Activated T-cell treated with anti-CD3 and anti-CD28 coated beads, Interleukin-2, amount 50 U/mL, for 72 hours (primary cell): Measurements from ENCODE around the gene ULK1. TPM values are rescaled to one million over a fixed set of nuclear protein-coding genes. Genes with fewer than 3 reads are reported as not detected.

Experiments
- ATAC-seq, 2 donors: fragments of 150-1000 bp; cut with Tn5 transposase; replicated peaks in 1 of 2; 2 replicates each; pipeline ENCODE4 v1.10.0; 2021; ENCODE audit warnings: moderate library complexity in 2 of 2, mild to moderate bottlenecking in 1 of 2
- DNase-seq, 2 donors: peaks; one replicate each; pipeline ENCODE4 v3.0.0; 2021 to 2022; ENCODE audit warnings: mixed read lengths in 1 of 2
- H3K27ac Mint-ChIP-seq: one replicate; pipeline ENCODE4 v1.8.0; 2022; ENCODE audit warnings: mild to moderate bottlenecking, moderate library complexity, mixed read lengths
- H3K27me3 Mint-ChIP-seq: one replicate; pipeline ENCODE4 v1.8.0; 2022; ENCODE audit warnings: low read depth, mixed read lengths
- H3K36me3 Mint-ChIP-seq, 2 donors: one replicate each; pipeline ENCODE4 v1.8.0; 2022; ENCODE audit warnings: mixed read lengths in 2 of 2, mild to moderate bottlenecking in 1 of 2; ENCODE audit not compliant: insufficient read depth in 2 of 2
- H3K4me1 Mint-ChIP-seq: one replicate; pipeline ENCODE4 v1.8.0; 2022; ENCODE audit warnings: low read depth, mixed read lengths
- H3K4me3 Mint-ChIP-seq, 2 donors: one replicate each; pipeline ENCODE4 v1.8.0; 2022; ENCODE audit warnings: mild to moderate bottlenecking in 2 of 2, mixed read lengths in 2 of 2, moderate library complexity in 2 of 2
- H3K9me3 Mint-ChIP-seq, 2 donors: one replicate each; pipeline ENCODE4 v1.8.0; 2022; ENCODE audit warnings: mixed read lengths in 2 of 2
- total RNA-seq, 2 donors: library from RNA; stranded (reverse); gene quantifications; one replicate each; pipeline ENCODE4 v1.2.3, GENCODE V29; 2022

ULK1 gene
- 10 to 100 TPM; 29.8 to 31.2 TPM for total RNA-seq

- Mint-ChIP-seq H3K9me3 (peaks cover 0 to 1% of the 10 kb centered on the region in 2 donors), H3K27me3 (peaks cover 4% of the 10 kb centered on the region), H3K36me3 (peaks cover 1 to 3% of the 10 kb centered on the region in 2 donors), H3K4me3 (peak within 1 kb of the TSS; percentile 89 to 92), H3K27ac (peak within 1 kb of the TSS; percentile 63), H3K4me1 (peaks cover 15% of the 10 kb centered on the region)
- ATAC-seq = peak; percentile 79 to 81
- DNase-seq = peak; percentile 93 to 97
Measured at GRCh38 chr12:131894313-131894860, at the start of gene ULK1. Gene ULK1, plus strand, starts transcription at chr12:131894622. Its CDS starts 380 bp downstream, at chr12:131895002.

DNA sequence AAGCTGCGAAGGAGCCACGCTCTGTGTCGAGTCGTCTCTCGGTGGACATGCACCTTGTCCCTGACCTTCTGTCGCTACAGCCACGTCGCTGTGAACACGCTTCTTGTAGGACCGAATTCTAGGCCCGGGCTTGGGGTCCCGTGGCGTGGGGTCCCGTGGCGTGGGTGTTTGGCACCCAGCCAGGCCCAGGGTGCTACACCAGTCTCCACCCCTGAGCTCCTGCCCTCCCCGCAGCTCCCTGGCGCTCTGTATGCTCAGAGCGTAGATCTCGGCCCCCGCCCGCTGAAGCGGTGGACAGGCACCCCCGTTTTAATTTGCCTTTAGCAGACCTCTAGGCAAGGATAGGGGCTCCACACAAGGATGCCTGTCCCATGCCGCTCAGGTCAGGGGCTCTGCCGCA, 49.8 kb upstream of the ULK1 start:
- DNase-seq = no peak
- Mint-ChIP-seq H3K4me1 (no peaks in the 10 kb centered on the region), H3K9me3 (no peaks in the 10 kb centered on the region), H3K36me3 (no peaks in the 10 kb centered on the region), H3K4me3 (no peak overlapping the region), H3K27me3 (no peaks in the 10 kb centered on the region), H3K27ac (no peak overlapping the region)
- ATAC-seq = no peak

GRCh38 chr12:131845121-131845520, 49.3 kb upstream of the ULK1 start:
- DNase-seq = no peak
- no peak overlapping the region for H3K27ac Mint-ChIP-seq
- no peaks in the 10 kb centered on the region for H3K27me3 Mint-ChIP-seq
- ATAC-seq = no peak
- no peak overlapping the region for H3K4me3 Mint-ChIP-seq
- H3K4me1 Mint-ChIP-seq = no peaks in the 10 kb centered on the region
- H3K36me3 Mint-ChIP-seq = no peaks in the 10 kb centered on the region
- H3K9me3 Mint-ChIP-seq = no peaks in the 10 kb centered on the region

GRCh38 chr12:131847456-131847855, 47.0 kb upstream of the ULK1 start:
- Mint-ChIP-seq H3K9me3 (no peaks in the 10 kb centered on the region), H3K4me3 (no peak overlapping the region), H3K27me3 (no peaks in the 10 kb centered on the region), H3K36me3 (no peaks in the 10 kb centered on the region), H3K27ac (no peak overlapping the region), H3K4me1 (no peaks in the 10 kb centered on the region)
- no peak for DNase-seq
- ATAC-seq = no peak

DNA sequence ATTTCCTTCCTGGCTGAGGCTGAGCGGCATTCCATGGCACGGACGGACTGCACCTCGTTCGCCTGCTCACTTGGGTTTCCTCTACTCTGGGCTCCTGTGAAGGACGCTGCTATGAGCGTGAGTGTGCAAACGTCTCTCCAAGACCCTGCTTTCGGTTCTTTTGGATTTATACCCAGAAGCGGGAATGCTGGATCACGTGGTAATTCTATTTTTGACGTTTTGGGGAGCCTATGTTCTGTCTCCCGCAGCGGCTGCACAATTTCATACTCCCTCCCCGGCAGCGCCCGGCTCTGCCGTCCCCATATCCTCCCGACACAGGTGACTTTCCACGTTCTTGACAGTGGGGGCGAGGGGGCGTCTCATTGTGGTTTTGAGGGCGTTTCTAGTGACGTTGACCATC, 45.7 kb upstream of the ULK1 start:
- no peak overlapping the region for H3K27ac Mint-ChIP-seq
- H3K27me3 Mint-ChIP-seq = no peaks in the 10 kb centered on the region
- no peaks in the 10 kb centered on the region for H3K36me3 Mint-ChIP-seq
- H3K9me3 Mint-ChIP-seq = no peaks in the 10 kb centered on the region
- no peak overlapping the region for H3K4me3 Mint-ChIP-seq
- no peak for ATAC-seq
- H3K4me1 Mint-ChIP-seq = no peaks in the 10 kb centered on the region
- no peak for DNase-seq

DNA sequence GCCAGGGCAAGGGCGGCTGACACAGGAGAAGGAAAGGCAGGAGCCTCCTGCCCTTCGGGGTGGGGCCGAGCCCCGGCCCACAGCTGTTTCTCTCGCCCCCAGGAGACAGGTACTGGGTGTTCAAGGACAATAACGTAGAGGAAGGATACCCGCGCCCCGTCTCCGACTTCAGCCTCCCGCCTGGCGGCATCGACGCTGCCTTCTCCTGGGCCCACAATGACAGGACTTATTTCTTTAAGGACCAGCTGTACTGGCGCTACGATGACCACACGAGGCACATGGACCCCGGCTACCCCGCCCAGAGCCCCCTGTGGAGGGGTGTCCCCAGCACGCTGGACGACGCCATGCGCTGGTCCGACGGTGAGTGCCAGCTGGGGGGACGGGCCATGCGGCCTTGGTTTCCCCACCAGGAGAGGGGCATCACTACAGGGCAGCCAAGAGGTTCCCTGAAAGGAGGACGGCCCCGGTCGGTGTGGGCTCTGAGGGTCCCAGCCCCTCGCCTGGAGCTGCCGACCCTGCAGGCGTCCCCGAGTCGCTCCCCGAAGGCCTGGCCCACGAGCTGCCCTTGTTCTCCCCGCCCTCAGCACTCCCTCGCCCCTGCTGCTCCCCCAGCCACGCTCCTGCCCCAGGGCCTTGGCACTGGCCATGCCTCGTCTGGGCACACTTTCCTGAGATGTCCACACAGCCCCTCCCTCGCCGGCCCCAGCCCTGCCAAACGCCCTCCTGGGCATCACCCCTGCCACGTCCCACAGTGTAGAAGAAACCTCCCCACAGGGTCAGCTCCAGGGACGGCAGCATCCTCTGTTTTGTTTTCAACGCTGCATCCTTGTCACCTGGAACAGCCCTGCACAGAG, 44.5 kb upstream of the ULK1 start:
- no peak overlapping the region for H3K4me3 Mint-ChIP-seq
- H3K27ac Mint-ChIP-seq = no peak overlapping the region
- ATAC-seq (no peak), DNase-seq (no peak)
- no peaks in the 10 kb centered on the region for H3K36me3 Mint-ChIP-seq
- no peaks in the 10 kb centered on the region for H3K4me1 Mint-ChIP-seq
- H3K27me3 Mint-ChIP-seq = no peaks in the 10 kb centered on the region
- no peaks in the 10 kb centered on the region for H3K9me3 Mint-ChIP-seq

GRCh38 chr12:131850856-131851559, 43.4 kb upstream of the ULK1 start:
- no peaks in the 10 kb centered on the region for H3K9me3 Mint-ChIP-seq
- no peaks in the 10 kb centered on the region for H3K27me3 Mint-ChIP-seq
- H3K4me1 Mint-ChIP-seq = no peaks in the 10 kb centered on the region
- DNase-seq (peak; percentile 41 to 44), ATAC-seq (peak; percentile 68 to 76)
- H3K4me3 Mint-ChIP-seq = no peak overlapping the region
- no peak overlapping the region for H3K27ac Mint-ChIP-seq
- no peaks in the 10 kb centered on the region for H3K36me3 Mint-ChIP-seq

GRCh38 chr12:131851741-131852550, 42.5 kb upstream of the ULK1 start:
- no peak overlapping the region for H3K4me3 Mint-ChIP-seq
- ATAC-seq = no peak
- H3K27me3 Mint-ChIP-seq = no peaks in the 10 kb centered on the region
- H3K27ac Mint-ChIP-seq = no peak overlapping the region
- H3K36me3 Mint-ChIP-seq = no peaks in the 10 kb centered on the region
- H3K4me1 Mint-ChIP-seq = no peaks in the 10 kb centered on the region
- no peaks in the 10 kb centered on the region for H3K9me3 Mint-ChIP-seq
- no peak for DNase-seq

DNA sequence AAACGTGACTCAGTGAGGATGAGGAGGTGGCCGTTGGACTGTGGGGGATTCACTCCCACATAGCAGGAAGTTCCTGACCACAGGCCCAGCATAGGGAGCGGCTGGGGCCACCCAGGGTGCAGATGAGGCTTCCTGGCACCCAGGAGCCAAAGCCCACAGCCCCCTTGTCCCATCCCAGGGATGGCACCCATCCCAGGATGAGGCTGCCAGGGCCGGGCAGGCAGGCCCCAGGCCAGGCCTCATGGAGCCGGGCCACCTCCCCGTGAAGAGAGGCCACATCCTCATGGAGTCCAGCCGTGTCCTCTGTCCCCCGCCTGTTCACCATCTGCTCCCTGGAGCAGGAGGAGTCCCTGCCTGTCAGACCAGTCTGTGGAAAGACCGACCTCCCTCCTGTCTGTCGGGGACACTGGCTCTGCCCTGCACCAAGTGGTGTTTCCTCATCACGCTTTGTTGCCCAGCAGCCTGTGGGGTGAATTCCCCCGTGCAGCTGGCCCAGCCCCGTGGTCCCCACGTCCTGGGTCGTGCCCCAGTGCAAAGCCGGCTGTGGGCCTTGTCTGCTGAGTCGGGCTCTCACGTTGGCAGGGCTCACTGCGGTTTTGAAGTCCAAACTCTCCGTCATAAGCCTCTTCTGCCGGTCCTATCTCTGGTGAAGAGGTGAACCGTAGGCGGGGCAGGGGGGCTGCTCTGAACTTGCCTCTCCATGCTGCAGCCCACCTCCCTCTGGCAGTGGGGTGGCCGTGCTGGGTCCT, 41.7 kb upstream of the ULK1 start:
- no peak overlapping the region for H3K4me3 Mint-ChIP-seq
- H3K36me3 Mint-ChIP-seq = no peaks in the 10 kb centered on the region
- no peaks in the 10 kb centered on the region for H3K4me1 Mint-ChIP-seq
- H3K27ac Mint-ChIP-seq = no peak overlapping the region
- no peak for DNase-seq
- H3K27me3 Mint-ChIP-seq = no peaks in the 10 kb centered on the region
- no peak for ATAC-seq
- H3K9me3 Mint-ChIP-seq = no peaks in the 10 kb centered on the region

GRCh38 chr12:131853832-131854797, 40.3 kb upstream of the ULK1 start:
- DNase-seq (no peak), ATAC-seq (no peak)
- Mint-ChIP-seq H3K36me3 (no peaks in the 10 kb centered on the region), H3K4me3 (no peak overlapping the region), H3K9me3 (no peaks in the 10 kb centered on the region), H3K27ac (no peak overlapping the region), H3K4me1 (no peaks in the 10 kb centered on the region), H3K27me3 (no peaks in the 10 kb centered on the region)

GRCh38 chr12:131854861-131855476, 39.5 kb upstream of the ULK1 start:
- Mint-ChIP-seq H3K36me3 (no peaks in the 10 kb centered on the region), H3K27me3 (no peaks in the 10 kb centered on the region), H3K4me3 (no peak overlapping the region), H3K9me3 (no peaks in the 10 kb centered on the region), H3K4me1 (peaks cover under 1% of the 10 kb centered on the region), H3K27ac (no peak overlapping the region)
- no peak for ATAC-seq
- DNase-seq = no peak
